HG03066 (cell line): ENCODE measurements around the gene PIGR.

Source experiments
- ATAC-seq: cut with Tn5 transposase; IDR thresholded peaks from one replicate; pipeline ENCODE4 v1.9.1; 2021; ENCODE audit warnings: low read depth; ENCODE audit not compliant: unreplicated experiment

The PIGR gene

GRCh38 chr1:206946261-206946660, at the start of gene PIGR:
TSS of gene PIGR (minus strand) at chr1:206946466. CDS start at chr1:206940531, 5,935 bp downstream.
- no peak for ATAC-seq

- no peak for ATAC-seq
Measured at GRCh38 chr1:206992790-206993189, 46.5 kb upstream of the PIGR start.

GRCh38 chr1:206987873-206988272, 41.6 kb upstream of the PIGR start:
- ATAC-seq: no peak

- no peak for ATAC-seq
Measured at GRCh38 chr1:206986885-206987284, 40.6 kb upstream of the PIGR start.

GRCh38 chr1:206986402-206986801, 40.1 kb upstream of the PIGR start:
- no peak for ATAC-seq

GRCh38 chr1:206985162-206985749, 39.0 kb upstream of the PIGR start:
- ATAC-seq: no peak

- peak; percentile 72 for ATAC-seq
Measured at GRCh38 chr1:206982216-206982615, 36.0 kb upstream of the PIGR start.

GRCh38 chr1:206979379-206980043, 33.2 kb upstream of the PIGR start:
- no peak for ATAC-seq

- no peak for ATAC-seq
Measured at GRCh38 chr1:206978259-206978658, 32.0 kb upstream of the PIGR start.

GRCh38 chr1:206975306-206975705, 29.0 kb upstream of the PIGR start:
- ATAC-seq: no peak

- no peak for ATAC-seq
Measured at GRCh38 chr1:206974140-206974539, 27.9 kb upstream of the PIGR start.

- ATAC-seq: no peak
Measured at GRCh38 chr1:206972728-206973127, 26.5 kb upstream of the PIGR start.

- peak; percentile 57 for ATAC-seq
Measured at GRCh38 chr1:206971029-206971655, 24.9 kb upstream of the PIGR start.

GRCh38 chr1:206970446-206970845, 24.2 kb upstream of the PIGR start, which contains the start of gene FCAMR:
TSS of gene FCAMR (minus strand) at chr1:206970460. CDS start at chr1:206970125, 335 bp downstream.
- ATAC-seq: no peak

GRCh38 chr1:206969090-206969489, 22.8 kb upstream of the PIGR start:
- no peak for ATAC-seq

- ATAC-seq: peak; percentile 61
Measured at GRCh38 chr1:206967096-206967849, 21.0 kb upstream of the PIGR start.

- ATAC-seq: no peak
Measured at GRCh38 chr1:206965781-206966180, 19.5 kb upstream of the PIGR start.

- no peak for ATAC-seq
Measured at GRCh38 chr1:206963740-206964139, 17.5 kb upstream of the PIGR start.

- no peak for ATAC-seq
Measured at GRCh38 chr1:206963119-206963712, 16.9 kb upstream of the PIGR start.

- no peak for ATAC-seq
Measured at GRCh38 chr1:206962272-206962671, 16.0 kb upstream of the PIGR start.

- no peak for ATAC-seq
Measured at GRCh38 chr1:206961668-206962067, 15.4 kb upstream of the PIGR start.
